GM21367 (cell line): ENCODE results near the gene GTSF1L.

Source experiments
- ATAC-seq: cut with Tn5 transposase; IDR thresholded peaks from one replicate; pipeline ENCODE4 v1.9.1; 2021; ENCODE audit not compliant: unreplicated experiment

The GTSF1L gene

DNA sequence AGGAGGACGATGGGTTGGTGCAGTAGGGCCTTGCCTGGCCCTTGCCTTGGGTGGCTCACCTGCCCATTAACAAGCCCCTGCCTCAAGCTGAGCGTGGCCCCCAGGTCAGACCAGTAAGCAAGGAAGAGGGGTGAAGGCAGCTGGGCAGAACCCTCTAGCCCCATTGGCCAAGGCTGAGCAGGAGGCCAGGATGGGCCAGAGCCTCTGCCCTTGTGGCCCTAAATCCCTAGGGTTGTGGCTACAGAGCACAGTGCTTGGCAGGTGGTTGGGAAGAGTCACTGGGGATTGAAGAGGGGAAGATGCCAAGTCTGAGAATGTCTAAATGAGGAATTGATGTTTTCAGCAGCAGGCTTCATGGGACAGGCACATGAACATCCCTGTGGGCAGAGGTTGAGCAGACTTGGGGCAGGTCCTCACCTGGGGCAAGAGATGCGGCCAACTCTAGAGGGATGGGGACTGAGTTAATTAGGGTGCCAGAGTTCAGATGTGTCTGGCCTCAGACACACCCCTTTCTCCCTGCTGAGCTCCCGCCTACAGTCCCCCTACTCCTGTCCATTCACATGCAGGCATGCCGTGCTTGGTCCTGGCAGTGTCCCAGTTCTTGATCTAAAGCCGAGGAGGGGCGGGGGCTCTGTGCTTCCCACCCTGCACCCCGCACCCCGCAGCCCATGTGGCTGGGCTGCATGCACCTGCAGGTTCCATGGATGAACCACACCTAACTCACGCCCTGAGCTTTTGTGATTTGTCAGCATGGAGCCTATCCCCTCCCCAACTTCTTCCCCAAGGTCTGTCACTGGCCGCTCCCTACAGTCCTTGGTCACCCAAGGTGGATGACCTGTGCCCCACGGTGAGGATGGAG lies 9.8 kb downstream of the GTSF1L start:
- no peak for ATAC-seq

DNA sequence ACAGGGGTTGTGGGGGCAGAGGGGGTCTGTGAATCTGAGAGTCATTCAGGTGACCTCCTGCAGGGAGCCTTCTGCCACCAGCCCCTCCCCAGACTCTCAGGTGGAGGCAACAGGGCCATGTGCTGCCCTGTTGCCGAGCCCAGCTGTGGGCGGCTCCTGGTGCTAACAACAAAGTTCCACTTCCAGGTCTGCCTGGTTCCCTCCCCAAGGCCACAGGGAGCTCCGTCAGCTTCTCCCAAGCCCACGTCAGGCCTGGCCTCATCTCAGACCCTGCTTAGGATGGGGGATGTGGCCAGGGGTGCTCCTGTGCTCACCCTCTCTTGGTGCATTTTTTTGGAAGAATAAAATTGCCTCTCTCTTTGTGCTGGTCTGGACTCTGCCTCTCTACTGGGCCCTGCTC lies 10.7 kb downstream of the GTSF1L start:
- ATAC-seq, result no peak

DNA sequence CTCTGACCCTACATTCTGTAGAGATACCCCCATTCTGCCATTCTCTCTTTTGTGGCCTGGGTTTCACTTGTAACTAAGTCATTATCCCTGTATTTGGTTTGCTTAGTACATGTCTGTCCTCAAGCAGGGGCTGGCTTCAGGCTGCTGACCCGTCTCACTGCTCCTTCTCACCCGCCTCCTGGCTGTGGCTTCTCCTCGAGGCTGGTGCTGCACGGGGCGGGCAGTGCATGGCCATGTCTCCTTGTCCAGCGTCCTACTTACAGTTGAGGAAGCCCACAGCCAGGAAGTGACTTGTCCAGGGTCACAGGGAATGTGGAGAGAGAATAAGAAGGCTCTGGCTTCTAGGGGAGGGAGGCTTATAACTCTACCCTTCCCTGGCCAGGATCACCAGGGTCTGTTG lies 11.3 kb downstream of the GTSF1L start:
- no peak for ATAC-seq

DNA sequence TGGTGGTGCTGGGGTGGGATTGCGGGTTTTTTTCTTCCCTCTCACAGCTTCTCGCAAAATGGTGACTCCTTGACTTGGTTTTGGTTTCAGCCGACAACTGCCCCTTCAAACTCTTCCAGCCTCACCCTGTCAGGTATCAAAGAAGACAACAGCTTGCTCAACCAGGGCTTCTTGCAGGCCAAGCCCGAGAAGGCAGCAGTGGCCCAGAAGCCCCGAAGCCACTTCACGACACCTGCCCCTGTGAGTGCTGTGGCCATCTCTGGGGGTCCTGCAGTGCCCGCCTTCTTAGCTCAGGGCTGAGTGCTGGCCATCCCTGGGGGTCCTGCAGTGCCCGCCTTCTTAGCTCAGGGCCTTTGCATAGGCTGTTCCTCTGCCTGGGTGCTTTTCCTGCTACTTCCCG lies 11.8 kb downstream of the GTSF1L start:
- ATAC-seq, result no peak

DNA sequence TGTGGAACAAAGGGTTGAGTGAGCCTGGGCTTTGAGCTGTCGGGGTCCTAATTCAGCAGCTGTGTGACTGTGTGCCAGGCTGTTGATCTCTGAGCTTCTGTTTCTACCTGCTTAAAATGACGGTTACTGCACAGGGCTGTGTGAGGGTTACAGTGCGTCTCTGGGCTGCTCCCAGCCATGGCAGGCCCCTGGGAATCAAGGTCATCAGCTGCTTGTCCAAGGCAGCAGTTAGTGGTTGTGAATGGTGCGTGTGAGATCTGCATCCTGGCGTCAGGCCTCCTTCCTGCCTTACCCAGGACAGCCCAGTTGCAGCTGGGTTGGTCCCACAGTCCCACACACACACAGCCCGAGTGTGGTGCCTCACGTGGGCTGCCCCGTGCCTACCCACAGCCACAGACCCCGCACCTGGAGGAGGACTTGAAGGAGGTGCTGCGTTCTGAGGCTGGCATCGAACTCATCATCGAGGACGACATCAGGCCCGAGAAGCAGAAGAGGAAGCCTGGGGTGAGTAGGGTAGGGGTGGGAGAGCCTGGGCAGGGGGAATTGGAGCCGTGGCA lies 15.6 kb downstream of the GTSF1L start:
- ATAC-seq, result no peak

DNA sequence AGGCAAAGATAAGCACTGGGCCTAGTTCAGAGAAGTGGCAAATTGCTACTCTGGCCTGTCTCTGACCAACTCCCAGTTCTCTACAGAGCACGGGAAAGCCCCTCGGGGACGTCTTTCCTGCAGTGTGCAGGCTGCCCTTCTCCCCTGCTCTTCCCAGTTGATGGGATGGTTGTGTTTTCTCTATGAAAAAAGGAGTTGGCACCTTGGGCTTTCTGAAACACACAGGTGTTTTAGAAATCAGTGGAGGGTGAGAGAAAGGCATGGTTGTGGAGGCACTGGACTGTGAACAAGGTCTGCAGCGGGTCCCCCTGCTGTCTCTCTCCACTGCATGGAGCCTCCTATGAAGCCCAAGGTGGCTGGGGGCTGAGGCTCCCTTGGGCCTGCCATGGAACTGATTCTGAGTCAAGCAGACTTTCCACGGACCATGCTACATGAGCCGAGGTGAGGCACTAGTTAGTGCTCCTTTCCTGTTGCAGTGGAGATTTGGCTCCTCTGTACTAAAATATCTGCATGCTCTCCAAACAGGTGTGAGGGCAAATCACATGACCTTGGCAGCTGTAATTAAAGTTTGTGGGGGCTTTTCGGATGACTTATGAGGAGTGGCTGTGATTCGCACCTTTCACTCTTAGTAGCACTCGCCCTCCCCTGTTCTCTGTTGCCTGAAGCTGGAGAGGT lies 16.3 kb downstream of the GTSF1L start:
- ATAC-seq, result peak; percentile 59

DNA sequence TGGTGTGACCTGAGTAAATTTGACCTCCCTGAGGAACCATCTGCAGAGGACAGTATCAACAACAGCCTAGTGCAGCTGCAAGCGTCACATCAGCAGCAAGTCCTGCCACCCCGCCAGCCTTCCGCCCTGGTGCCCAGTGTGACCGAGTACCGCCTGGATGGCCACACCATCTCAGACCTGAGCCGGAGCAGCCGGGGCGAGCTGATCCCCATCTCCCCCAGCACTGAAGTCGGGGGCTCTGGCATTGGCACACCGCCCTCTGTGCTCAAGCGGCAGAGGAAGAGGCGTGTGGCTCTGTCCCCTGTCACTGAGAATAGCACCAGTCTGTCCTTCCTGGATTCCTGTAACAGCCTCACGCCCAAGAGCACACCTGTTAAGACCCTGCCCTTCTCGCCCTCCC lies 24.3 kb downstream of the GTSF1L start:
- ATAC-seq, result no peak

DNA sequence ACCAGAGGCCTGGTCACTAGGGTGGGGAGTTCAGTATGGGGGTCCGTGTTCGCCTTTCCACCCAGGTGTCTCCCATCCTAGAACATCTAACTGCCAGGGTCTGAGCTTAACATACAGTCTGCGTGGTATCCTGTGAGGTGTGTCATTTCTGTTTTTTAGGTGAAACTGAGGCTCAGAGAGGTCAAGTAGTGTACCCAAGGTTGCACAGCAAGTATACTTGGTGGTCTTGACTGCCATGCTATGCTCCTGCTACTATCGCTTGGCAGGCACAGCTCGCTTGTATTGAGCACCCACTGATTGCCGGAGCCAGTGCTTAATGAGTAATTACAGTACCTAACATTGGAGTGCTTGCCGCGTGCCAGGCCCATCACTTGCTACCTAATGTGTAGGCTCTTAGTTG lies 26.2 kb downstream of the GTSF1L start:
- ATAC-seq, result no peak

DNA sequence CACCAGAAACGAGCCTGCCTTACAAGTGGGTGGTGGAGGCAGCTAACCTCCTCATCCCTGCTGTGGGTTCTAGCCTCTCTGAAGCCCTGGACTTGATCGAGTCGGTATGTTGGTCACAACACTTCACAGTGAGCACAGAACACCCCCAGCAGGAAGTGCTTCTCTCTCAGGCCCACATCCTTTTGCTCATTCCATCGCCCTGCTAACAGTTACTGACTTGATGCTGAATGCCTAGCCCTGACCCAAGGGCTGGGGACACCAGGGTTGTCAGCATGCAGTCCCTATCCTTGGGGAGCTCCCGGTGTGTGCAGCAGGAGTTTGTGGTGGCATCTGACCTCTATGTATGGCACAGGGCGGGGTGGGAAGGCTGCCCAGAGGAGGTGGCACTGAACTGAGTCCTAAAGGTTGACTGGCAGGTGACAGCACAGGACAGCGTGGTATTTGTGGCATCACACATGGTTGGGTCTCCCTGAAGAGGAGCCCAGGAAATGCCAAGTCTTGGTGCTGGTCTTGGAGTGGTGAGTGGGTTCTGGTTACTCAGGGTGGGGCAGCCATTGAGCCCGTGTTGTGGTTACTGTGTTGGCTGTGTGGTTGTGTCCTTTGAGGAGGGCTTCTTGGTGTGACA lies 26.7 kb downstream of the GTSF1L start:
- ATAC-seq, result no peak

DNA sequence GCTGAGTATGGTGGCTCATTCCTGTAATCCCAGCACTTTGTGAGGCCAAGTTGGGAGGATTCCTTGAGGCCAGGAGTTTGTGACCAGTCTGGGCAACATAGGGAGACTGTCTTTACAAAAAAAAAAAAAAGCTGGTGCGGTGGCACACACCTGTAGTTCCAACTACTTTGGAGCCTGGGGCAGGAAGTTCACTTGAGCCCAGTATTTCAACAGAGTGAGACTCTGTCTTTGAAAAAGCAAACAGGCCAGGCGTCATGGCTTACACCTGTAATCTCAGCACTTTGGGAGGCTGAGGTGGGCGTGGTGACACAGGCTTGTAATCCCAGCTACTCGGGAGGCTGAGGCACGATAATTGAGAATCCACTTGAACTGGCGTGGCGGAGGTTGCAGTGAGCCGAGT lies 31.2 kb downstream of the GTSF1L start:
- no peak for ATAC-seq

DNA sequence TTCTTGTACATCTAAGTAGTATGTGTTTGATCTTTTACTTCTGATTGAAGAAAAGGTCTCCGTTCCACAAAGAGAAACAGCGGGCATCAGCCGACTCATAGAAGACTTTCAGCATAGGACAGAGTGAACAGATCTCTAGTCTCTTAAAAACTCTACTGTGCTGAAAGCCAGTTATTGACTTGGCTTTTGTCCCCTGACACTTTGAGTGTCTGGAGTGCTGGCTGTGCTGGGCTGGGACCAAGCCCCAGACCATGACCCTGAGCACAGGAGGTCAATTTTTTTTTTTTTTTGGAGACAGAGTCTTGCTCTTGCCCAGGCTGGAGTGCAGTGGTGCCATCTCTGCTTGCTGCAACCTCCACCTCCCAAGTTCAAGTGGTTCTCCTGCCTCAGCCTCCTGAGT lies 32.0 kb downstream of the GTSF1L start:
- ATAC-seq, result no peak

DNA sequence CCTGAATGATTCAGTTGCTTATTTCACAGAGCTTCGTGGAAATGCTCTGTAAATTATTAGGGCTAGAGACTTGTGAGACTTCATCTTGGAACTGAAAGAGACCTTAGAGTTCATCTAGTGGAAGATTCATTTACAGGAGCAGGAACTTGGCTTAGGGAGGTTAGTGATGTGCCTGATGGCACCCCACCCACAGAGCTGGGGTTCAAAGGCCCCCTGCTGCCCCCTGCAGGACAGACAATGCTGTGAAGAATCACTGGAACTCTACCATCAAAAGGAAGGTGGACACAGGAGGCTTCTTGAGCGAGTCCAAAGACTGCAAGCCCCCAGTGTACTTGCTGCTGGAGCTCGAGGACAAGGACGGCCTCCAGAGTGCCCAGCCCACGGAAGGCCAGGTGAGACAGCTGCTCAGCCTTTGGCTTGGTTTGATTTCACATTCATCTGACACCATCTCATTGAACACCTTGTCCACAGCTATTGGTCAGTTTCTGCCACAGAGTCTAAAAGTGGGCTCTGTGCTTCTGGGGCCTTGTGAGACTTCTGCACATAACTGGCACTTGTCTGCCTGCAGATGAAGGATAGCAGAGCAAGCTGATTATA lies 34.8 kb downstream of the GTSF1L start:
- no peak for ATAC-seq

DNA sequence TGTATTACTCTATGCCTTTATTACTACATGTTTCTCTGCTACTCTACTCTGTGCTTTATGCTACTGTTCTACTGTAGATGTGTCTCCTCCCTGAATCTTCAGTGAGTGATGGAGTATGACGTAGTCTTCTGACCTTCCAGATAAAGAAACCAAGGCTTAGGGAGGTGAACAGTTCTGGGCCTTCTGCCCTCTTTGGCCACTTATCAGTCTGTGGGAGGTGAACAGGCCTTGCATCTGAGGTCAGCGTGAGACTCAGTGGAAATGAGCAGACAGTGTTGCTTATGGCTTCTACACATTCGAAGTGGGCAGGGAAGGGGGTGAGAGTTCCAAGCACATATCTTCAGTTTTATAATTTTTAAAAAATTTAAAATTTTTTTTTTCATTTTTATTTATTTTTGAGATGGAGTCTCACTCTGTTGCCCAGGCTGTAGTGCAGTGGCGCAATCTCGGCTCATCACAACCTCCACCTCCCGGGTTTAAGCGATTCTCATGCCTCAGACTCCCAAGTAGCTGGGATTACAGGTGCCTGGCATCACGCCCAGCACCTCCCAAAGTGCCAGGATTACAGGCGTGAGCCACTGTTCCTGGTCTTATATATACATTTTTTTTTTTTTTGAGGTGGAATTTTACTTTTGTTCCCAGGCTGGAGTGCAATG lies 35.7 kb downstream of the GTSF1L start:
- ATAC-seq, result no peak

DNA sequence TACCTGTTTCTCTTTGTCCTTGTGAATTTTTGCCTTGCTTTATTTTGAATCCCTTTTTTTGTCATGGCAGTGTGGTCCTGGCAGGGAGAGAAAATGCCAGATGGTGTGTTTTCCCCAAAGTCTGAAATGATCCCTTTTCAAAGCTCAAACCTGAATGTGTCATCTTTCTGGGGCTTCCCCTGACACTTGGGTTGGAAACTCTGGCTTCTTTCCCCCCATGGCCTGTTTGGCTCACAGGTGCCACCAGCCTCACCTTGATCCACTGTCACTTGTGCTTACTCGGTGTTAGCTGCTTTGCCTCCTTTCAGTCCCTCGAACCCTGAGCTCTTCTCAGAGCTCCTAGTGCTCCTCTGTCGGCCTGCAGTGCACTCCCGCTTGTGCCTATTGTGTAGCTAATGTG lies 37.6 kb downstream of the GTSF1L start:
- ATAC-seq, result no peak

DNA sequence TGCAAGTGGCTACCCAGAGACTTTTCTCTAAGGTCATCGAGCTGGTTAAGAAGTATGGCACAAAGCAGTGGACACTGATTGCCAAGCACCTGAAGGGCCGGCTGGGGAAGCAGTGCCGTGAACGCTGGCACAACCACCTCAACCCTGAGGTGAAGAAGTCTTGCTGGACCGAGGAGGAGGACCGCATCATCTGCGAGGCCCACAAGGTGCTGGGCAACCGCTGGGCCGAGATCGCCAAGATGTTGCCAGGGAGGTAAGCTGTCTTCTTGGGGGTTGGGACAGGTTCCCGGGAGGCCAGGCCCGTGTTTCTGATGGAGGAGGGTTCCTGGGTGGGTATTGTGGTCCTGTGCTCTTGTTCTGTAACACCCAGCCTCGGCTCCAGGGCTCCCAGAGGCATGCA lies 40.0 kb downstream of the GTSF1L start:
- no peak for ATAC-seq

DNA sequence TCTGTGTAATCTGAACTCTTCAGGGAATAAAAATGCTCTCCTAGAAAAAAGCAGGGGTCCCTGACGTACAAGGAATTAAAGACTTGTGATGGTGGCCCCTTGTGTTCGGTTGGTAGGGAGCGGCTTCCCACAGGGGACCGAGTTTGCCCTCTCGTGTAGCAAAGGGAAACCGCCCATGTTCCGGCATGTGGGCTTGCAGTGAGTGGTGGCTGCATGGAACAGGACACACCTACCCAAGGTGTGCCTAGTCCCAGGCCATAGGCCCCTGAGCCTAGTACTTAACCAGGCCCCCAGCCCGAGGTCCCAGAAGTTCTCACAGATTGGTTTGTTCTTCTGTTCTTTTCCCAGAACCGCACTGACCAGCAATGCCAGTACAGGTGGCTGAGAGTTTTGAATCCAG lies 44.4 kb downstream of the GTSF1L start:
- peak; percentile 26 for ATAC-seq

DNA sequence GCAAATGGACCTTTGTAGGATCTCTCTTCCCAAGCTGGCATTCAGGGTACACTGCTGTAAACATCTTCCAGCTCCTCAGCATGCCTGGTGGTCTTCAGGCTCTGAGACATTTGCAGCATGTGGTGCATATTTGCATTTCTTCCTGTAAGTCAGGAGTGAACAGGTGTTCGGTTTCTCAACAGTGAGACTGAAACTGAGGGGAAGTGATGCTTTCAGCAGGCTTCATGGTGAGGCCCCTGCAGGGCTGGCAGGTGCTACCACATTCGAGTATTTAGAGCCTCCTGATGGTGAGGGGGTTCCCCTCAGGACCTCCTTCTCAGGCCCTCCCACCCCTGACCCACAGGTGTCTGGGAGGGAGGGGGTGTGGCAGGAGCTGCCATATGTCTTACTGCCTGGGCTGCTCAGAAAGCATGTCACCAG lies 44.8 kb downstream of the GTSF1L start:
- ATAC-seq, result peak; percentile 87

DNA sequence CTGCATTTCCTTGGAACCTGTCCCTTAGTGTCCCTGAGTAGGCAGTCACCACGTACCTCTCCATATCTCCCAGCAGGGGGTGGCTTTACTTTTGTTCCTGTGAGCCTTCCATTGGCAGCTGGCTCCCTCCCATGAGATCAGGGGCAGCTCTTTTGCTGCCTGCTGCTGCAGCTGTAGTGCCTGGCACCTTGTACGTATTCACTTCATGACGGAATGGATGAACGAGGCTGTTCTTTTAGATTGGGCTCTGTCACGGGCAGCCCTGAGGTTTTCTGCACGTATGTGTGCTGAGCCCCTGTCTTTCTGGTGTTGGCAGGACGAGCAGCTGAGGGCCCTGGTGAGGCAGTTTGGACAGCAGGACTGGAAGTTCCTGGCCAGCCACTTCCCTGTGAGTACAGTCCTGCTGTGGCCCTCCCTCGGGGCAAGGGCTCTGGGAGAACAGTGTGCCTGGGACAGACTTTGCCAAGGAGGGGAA lies 45.3 kb downstream of the GTSF1L start:
- no peak for ATAC-seq

DNA sequence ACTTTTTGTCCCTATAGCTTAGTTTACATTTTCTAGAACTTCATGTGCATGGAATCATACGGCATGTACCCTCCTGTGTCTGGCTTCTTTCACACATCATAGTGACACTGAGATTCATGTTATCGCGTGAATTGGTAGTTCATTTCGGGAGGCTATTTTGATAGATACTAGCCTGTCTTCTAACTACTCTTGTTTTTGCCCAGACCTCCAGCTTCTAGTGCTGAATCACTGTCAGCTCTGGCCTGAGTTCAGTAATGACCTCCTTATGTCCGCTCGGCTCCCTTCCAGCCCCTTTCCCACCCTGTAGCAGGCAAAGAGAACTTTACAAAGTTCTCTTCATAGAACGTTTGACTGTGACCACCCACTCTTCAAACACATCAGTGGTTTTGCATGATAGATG lies 45.8 kb downstream of the GTSF1L start:
- no peak for ATAC-seq

DNA sequence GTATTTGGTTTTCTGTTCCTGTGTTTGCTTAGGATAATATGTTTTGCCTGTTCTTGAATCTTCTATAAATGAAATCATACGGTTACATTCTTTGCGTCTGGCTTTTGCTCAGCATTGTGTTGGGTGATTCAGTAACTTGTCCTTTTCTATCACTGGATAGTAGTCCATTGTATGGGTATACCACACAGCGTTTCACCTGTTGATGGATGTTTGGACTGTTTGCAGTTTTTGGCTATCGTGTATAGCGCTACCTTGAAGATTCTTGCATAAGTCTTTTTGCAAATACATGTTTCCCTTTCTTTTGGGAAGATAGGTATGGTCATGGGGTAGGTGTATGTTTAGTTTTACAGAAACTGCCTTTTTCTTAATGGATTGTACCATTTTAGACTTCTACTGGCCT lies 50.4 kb downstream of the GTSF1L start:
- ATAC-seq, result no peak
